HepG2 (cell line): Measurements from ENCODE around the gene NCOA6. TPM values are rescaled to one million over a fixed set of nuclear protein-coding genes. Genes with fewer than 3 reads are reported as not detected.

Source experiments
- AHDC1 ChIP-seq: sonication (generic); formaldehyde crosslinking; IDR thresholded peaks from 2 replicates; pipeline ENCODE4 v1.5.1; 2020; ENCODE audit warnings: mild to moderate bottlenecking, missing genetic modification reagents, borderline replicate concordance
- ARID5B ChIP-seq: IDR thresholded peaks from 2 replicates; pipeline ENCODE4 v1.4.0; 2020; ENCODE audit warnings: mild to moderate bottlenecking, missing genetic modification reagents
- CENPT ChIP-seq: sonication (generic); formaldehyde crosslinking; IDR thresholded peaks from 2 replicates; pipeline ENCODE4 v1.8.0; 2022; ENCODE audit warnings: low read depth, mild to moderate bottlenecking, moderate library complexity, missing genetic modification reagents
- CHD2 ChIP-seq: IDR thresholded peaks from 2 replicates; pipeline ENCODE4 v1.6.1; 2011; ENCODE audit warnings: low read depth, low read length, improper control_type of control experiment
- HDAC2 ChIP-seq: sonication (generic); formaldehyde crosslinking; IDR thresholded peaks from 2 replicates; pipeline ENCODE4 v1.4.0; 2020; ENCODE audit warnings: missing genetic modification reagents
- NFATC3 ChIP-seq: sonication (generic); formaldehyde crosslinking; IDR thresholded peaks from 2 replicates; pipeline ENCODE4 v1.5.1; 2020; ENCODE audit warnings: mild to moderate bottlenecking, missing genetic modification reagents
- SYNCRIP ChIP-seq: fragments of 200-400 bp; formaldehyde crosslinking; IDR thresholded peaks from 2 replicates; pipeline ENCODE4 v1.6.1; 2018; ENCODE audit warnings: mild to moderate bottlenecking, low read depth, low read length; ENCODE audit not compliant: insufficient read depth
- ZFP36 ChIP-seq: fragments of 150-350 bp; IDR thresholded peaks from 2 replicates; pipeline ENCODE4 v1.6.1; 2018; ENCODE audit warnings: borderline replicate concordance, low read length, low read depth; ENCODE audit not compliant: partially characterized antibody
- ZNF101 ChIP-seq: sonication (generic); formaldehyde crosslinking; IDR thresholded peaks from 2 replicates; pipeline ENCODE4 v1.4.0; 2020; ENCODE audit warnings: mild to moderate bottlenecking, low read depth, missing genetic modification reagents, borderline replicate concordance
- ZNF24 ChIP-seq: fragments of 450-650 bp; IDR thresholded peaks from 2 replicates; pipeline ENCODE4 v1.6.1; 2017; ENCODE audit warnings: antibody characterized with exemption, mild to moderate bottlenecking
- ZNF343 ChIP-seq: sonication (generic); formaldehyde crosslinking; IDR thresholded peaks from 2 replicates; pipeline ENCODE4 v1.4.0; 2020; ENCODE audit warnings: mild to moderate bottlenecking, missing genetic modification reagents
- ZNF549 ChIP-seq: sonication (generic); formaldehyde crosslinking; IDR thresholded peaks from 2 replicates; pipeline ENCODE4 v1.5.0; 2020; ENCODE audit warnings: missing genetic modification reagents
- polyA plus RNA-seq, 8 experiments: library from polyadenylated mRNA; depleted of rRNA in 3 of 8; stranded (reverse) in 7 of 8; unstranded in 1 of 8; fragments of >200 nt; fragmentation: Illumina TruSeq in 4 of 8; extraction: Trizol in 4 of 8; gene quantifications; 2 replicates each; pipeline versions ENCODE4 v1.2.1 to v1.2.3, GENCODE V29; 2011 to 2016; ENCODE audit warnings: low read depth in 4 of 8, missing spikeins in 1 of 8, mixed read lengths in 1 of 8; ENCODE audit not compliant: insufficient read depth in 1 of 8
- total RNA-seq, 5 experiments: library from RNA; depleted of rRNA; stranded (reverse); fragments of >200 nt; fragmentation: Illumina TruSeq; extraction: Trizol; gene quantifications; 2 replicates each; pipeline ENCODE4 v1.2.3, GENCODE V29; 2016; ENCODE audit warnings: low read depth in 1 of 5
- TF ChIP-seq, protein P1 (sequence below): sonication (generic); formaldehyde crosslinking; IDR thresholded peaks from 2 replicates; pipeline ENCODE4 v1.5.0; 2020; ENCODE audit warnings: missing genetic modification reagents
- TF ChIP-seq, protein P2 (sequence below): sonication (generic); formaldehyde crosslinking; IDR thresholded peaks from 2 replicates; pipeline ENCODE4 v1.9.0; 2022; ENCODE audit warnings: low read depth, missing genetic modification reagents
- TF ChIP-seq, protein P3 (sequence below): IDR thresholded peaks from 2 replicates; pipeline ENCODE4 v1.6.1; 2016; ENCODE audit warnings: missing genetic modification reagents, missing compliant biosample characterization

NCOA6 gene
- total and polyA plus RNA-seq, 2 of the 13 experiments (the other 11 are each of a cell fraction or from before 2014, with no cell fraction given): 11.2 to 29.3 TPM

- TF ChIP-seq CENPT (no peak), ARID5B (CRISPR knock-in tag) (peak; percentile 81), CHD2 (peak; percentile 64), AHDC1 (CRISPR knock-in tag) (no peak), ZNF101 (no peak), NFATC3 (CRISPR knock-in tag) (0 out of 2 replicates have a peak, but pooled peaks have one; percentile 41), SYNCRIP (no peak), ZNF549 (CRISPR knock-in tag) (no peak), HDAC2 (peak; percentile 78), ZFP36 (no peak), ZNF24 (0 out of 2 replicates have a peak, but pooled peaks have one; percentile 6), ZNF343 (peak; percentile 58; the same call in 1 of the 2 replicates)
- TF ChIP-seq, protein P1, sequence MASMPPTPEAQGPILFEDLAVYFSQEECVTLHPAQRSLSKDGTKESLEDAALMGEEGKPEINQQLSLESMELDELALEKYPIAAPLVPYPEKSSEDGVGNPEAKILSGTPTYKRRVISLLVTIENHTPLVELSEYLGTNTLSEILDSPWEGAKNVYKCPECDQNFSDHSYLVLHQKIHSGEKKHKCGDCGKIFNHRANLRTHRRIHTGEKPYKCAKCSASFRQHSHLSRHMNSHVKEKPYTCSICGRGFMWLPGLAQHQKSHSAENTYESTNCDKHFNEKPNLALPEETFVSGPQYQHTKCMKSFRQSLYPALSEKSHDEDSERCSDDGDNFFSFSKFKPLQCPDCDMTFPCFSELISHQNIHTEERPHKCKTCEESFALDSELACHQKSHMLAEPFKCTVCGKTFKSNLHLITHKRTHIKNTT: no peak
- TF ChIP-seq, protein P2, sequence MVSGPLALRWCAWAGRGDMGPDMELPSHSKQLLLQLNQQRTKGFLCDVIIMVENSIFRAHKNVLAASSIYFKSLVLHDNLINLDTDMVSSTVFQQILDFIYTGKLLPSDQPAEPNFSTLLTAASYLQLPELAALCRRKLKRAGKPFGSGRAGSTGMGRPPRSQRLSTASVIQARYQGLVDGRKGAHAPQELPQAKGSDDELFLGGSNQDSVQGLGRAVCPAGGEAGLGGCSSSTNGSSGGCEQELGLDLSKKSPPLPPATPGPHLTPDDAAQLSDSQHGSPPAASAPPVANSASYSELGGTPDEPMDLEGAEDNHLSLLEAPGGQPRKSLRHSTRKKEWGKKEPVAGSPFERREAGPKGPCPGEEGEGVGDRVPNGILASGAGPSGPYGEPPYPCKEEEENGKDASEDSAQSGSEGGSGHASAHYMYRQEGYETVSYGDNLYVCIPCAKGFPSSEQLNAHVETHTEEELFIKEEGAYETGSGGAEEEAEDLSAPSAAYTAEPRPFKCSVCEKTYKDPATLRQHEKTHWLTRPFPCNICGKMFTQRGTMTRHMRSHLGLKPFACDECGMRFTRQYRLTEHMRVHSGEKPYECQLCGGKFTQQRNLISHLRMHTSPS (CRISPR knock-in tag): peak; percentile 36; the same call in 1 of the 2 replicates
- TF ChIP-seq, protein P3, sequence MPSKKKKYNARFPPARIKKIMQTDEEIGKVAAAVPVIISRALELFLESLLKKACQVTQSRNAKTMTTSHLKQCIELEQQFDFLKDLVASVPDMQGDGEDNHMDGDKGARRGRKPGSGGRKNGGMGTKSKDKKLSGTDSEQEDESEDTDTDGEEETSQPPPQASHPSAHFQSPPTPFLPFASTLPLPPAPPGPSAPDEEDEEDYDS (CRISPR knock-in tag): peak; percentile 92
Measured at GRCh38 chr20:34676642-34677373, 148.6 kb downstream of the NCOA6 start, which contains the start of gene PIGU (continued).
